HCT116 (cell line): ENCODE measurements around the gene MAGEA4. TPM values are rescaled to one million over a fixed set of nuclear protein-coding genes. Genes with fewer than 3 reads are reported as not detected.

Source experiments
- ATAC-seq: fragments of 200-7000 bp; cut with Tn5 transposase; 2 replicates; pipeline ENCODE4 v1.9.1; 2020; ENCODE audit warnings: mild to moderate bottlenecking, moderate library complexity
- BruUV-seq: library from RNA; stranded (reverse); fragments of 400-500 nt; replicated peaks from 2 replicates; lab custom pipeline; 2021; lab: Mats Ljungman, UMichigan
- CTCF ChIA-PET: fragments of 300-600 bp; sonication (Branson Sonifier 250); formaldehyde crosslinking; loops from one replicate; lab custom pipeline; 2021; ENCODE audit warnings: antibody characterized with exemption; lab: Charles Lee
- POLR2A ChIA-PET: fragments of 300-600, 350-600 bp; sonication (Branson Sonifier 250); formaldehyde crosslinking; loops from one replicate; lab custom pipeline; 2021; ENCODE audit warnings: antibody characterized with exemption; lab: Charles Lee
- RAD21 ChIA-PET, 2 experiments: fragments of 300-600 bp; sonication (Branson Sonifier 250); formaldehyde crosslinking; loops; one replicate each; lab custom pipeline; 2023; ENCODE audit warnings: low total read pairs in 2 of 2; ENCODE audit not compliant: uncharacterized antibody in 2 of 2, unreplicated experiment in 2 of 2, low non-redundant PET in 1 of 2; lab: Charles Lee
- DNase-seq: peaks from one replicate; pipeline ENCODE4 v3.0.0-alpha.2; 2010; ENCODE audit warnings: low read depth, low spot score
- H2AFZ ChIP-seq: fragments of 200-600 bp; shearing (Covaris generic), sonication (generic); 2 replicates; pipeline ENCODE4 v1.6.1; 2017; ENCODE audit warnings: low read depth, mixed run types, mixed read lengths, antibody characterized with exemption, low read length; ENCODE audit not compliant: poor library complexity, severe bottlenecking
- H3K27ac ChIP-seq: 2 replicates; pipeline ENCODE4 v1.5.1; 2012; ENCODE audit warnings: low read depth, low read length
- H3K27me3 ChIP-seq: fragments of 200-600 bp; sonication (generic); 2 replicates; pipeline ENCODE4 v1.6.1; 2016; ENCODE audit warnings: mixed run types, low read length, mixed read lengths; ENCODE audit not compliant: insufficient read depth
- H3K36me3 ChIP-seq, 2 experiments: fragments of 200-500 bp in 1 of 2; fragments of 200-600 bp in 1 of 2; sonication (Bioruptor generic) in 1 of 2; sonication (generic) in 1 of 2; 2 replicates each; pipeline versions ENCODE4 v1.5.1 to v1.6.1; 2014 to 2016; ENCODE audit warnings: low read length in 2 of 2, inconsistent platforms in 1 of 2, mixed read lengths in 1 of 2, mixed run types in 1 of 2; ENCODE audit not compliant: insufficient read depth in 2 of 2, control insufficient read depth in 1 of 2
- H3K4me1 ChIP-seq, 2 experiments: fragments of 200-600 bp in 1 of 2; sonication (generic) in 1 of 2; 2 replicates each; pipeline versions ENCODE4 v1.5.1 to v1.6.1; 2012 to 2017; ENCODE audit warnings: low read length in 2 of 2, inconsistent platforms in 1 of 2, mild to moderate bottlenecking in 1 of 2, mixed read lengths in 1 of 2, mixed run types in 1 of 2, moderate library complexity in 1 of 2; ENCODE audit not compliant: insufficient read depth in 2 of 2, control insufficient read depth in 1 of 2
- H3K4me2 ChIP-seq: fragments of 200-600 bp; sonication (generic); 2 replicates; pipeline ENCODE4 v1.6.1; 2017; ENCODE audit warnings: mixed run types, low read length, mixed read lengths
- H3K4me3 ChIP-seq, 2 experiments: fragments of 200-600 bp in 1 of 2; sonication (generic) in 1 of 2; replicated peaks in 1 of 2; 2 replicates each; pipeline ENCODE4 v1.5.1; 2011 to 2016; ENCODE audit warnings: low read length in 2 of 2, control low read depth in 1 of 2, low read depth in 1 of 2, mild to moderate bottlenecking in 1 of 2, mixed read lengths in 1 of 2, mixed run types in 1 of 2
- H3K79me2 ChIP-seq: fragments of 200-600 bp; sonication (generic); 2 replicates; pipeline ENCODE4 v1.6.1; 2017; ENCODE audit warnings: mild to moderate bottlenecking, mixed run types, low read length, moderate library complexity, mixed read lengths; ENCODE audit not compliant: insufficient read depth
- H3K9ac ChIP-seq: fragments of 200-600 bp; sonication (generic); 2 replicates; pipeline ENCODE4 v1.6.1; 2016; ENCODE audit warnings: low read length, mixed read lengths
- H3K9me2 ChIP-seq: fragments of 200-600 bp; sonication (generic), shearing (Covaris generic); 2 replicates; pipeline ENCODE4 v1.6.1; 2017; ENCODE audit warnings: mixed run types, mild to moderate bottlenecking, moderate library complexity; ENCODE audit not compliant: insufficient read depth
- H3K9me3 ChIP-seq, 2 experiments: fragments of 200-500 bp in 1 of 2; fragments of 200-600 bp in 1 of 2; sonication (Bioruptor generic) in 1 of 2; sonication (generic) in 1 of 2; 2 replicates each; pipeline ENCODE4 v1.6.1; 2014 to 2017; ENCODE audit warnings: low read length in 2 of 2, mixed read lengths in 2 of 2, inconsistent platforms in 1 of 2, low read depth in 1 of 2, mild to moderate bottlenecking in 1 of 2, mixed run types in 1 of 2, moderate library complexity in 1 of 2; ENCODE audit not compliant: control insufficient read depth in 1 of 2, insufficient read depth in 1 of 2
- H4K20me1 ChIP-seq: fragments of 200-600 bp; sonication (generic), shearing (Covaris generic); 2 replicates; pipeline ENCODE4 v1.6.1; 2017; ENCODE audit warnings: mixed run types, mild to moderate bottlenecking, moderate library complexity; ENCODE audit not compliant: insufficient read depth
- ATF3 ChIP-seq: IDR thresholded peaks from 2 replicates; pipeline ENCODE4 v1.6.1; 2012
- CEBPB ChIP-seq: IDR thresholded peaks from 2 replicates; pipeline ENCODE4 v1.6.1; 2012; ENCODE audit warnings: low read depth
- CTCF ChIP-seq, 3 experiments: fragments of 200-600 bp in 1 of 3; sonication (generic) in 1 of 3; IDR thresholded peaks in 2 of 3; conservative IDR thresholded peaks in 1 of 3; 2 replicates each; pipeline ENCODE4 v1.5.1; 2012 to 2017; ENCODE audit warnings: low read depth in 2 of 3, low read length in 2 of 3, antibody characterized with exemption in 1 of 3, borderline replicate concordance in 1 of 3, control low read depth in 1 of 3, mild to moderate bottlenecking in 1 of 3, mixed read lengths in 1 of 3, mixed run types in 1 of 3, moderate library complexity in 1 of 3; ENCODE audit not compliant: insufficient read depth in 1 of 3
- EGR1 ChIP-seq: IDR thresholded peaks from 2 replicates; pipeline ENCODE4 v1.6.1; 2012; ENCODE audit warnings: low read depth
- EZH2 ChIP-seq: fragments of 200-600 bp; sonication (generic); IDR thresholded peaks from 2 replicates; pipeline ENCODE4 v1.6.1; 2017; ENCODE audit warnings: antibody characterized with exemption, mixed run types
- MAX ChIP-seq: IDR thresholded peaks from 2 replicates; pipeline ENCODE4 v1.6.1; 2012
- POLR2AphosphoS5 ChIP-seq: IDR thresholded peaks from 2 replicates; pipeline ENCODE4 v1.6.1; 2011; ENCODE audit warnings: mild to moderate bottlenecking, low read depth, low read length, moderate library complexity
- RAD21 ChIP-seq: IDR thresholded peaks from 2 replicates; pipeline ENCODE4 v1.6.1; 2012; ENCODE audit warnings: low read depth, mild to moderate bottlenecking
- SIN3A ChIP-seq: IDR thresholded peaks from 2 replicates; pipeline ENCODE4 v1.6.1; 2012; ENCODE audit warnings: low read depth
- SP1 ChIP-seq: IDR thresholded peaks from 2 replicates; pipeline ENCODE4 v1.6.1; 2012; ENCODE audit warnings: low read depth
- SRF ChIP-seq: IDR thresholded peaks from 2 replicates; pipeline ENCODE4 v1.6.1; 2012; ENCODE audit warnings: low read depth
- TCF7L2 ChIP-seq: IDR thresholded peaks from 2 replicates; pipeline ENCODE4 v1.7.0; 2011; ENCODE audit warnings: borderline replicate concordance, inconsistent platforms; ENCODE audit not compliant: insufficient read depth, insufficient read length; ENCODE audit errors: extremely low read depth
- YY1 ChIP-seq: IDR thresholded peaks from 2 replicates; pipeline ENCODE4 v1.6.1; 2011; ENCODE audit warnings: low read length, low read depth, moderate library complexity, mild to moderate bottlenecking; ENCODE audit not compliant: insufficient replicate concordance; ENCODE audit errors: extremely low read depth
- ZBTB33 ChIP-seq: IDR thresholded peaks from 2 replicates; pipeline ENCODE4 v1.6.1; 2011; ENCODE audit warnings: mild to moderate bottlenecking, low read length, moderate library complexity; ENCODE audit not compliant: insufficient replicate concordance; ENCODE audit errors: extremely low read depth
- ZFX ChIP-seq: fragments of 450-650 bp; IDR thresholded peaks from 2 replicates; pipeline ENCODE4 v1.6.1; 2017
- intact Hi-C: fragments of 100-400 bp; cut with micrococcal nuclease; formaldehyde crosslinking; loops from 2 replicates; pipeline ENCODE4 v1.10.0; 2022
- total RNA-seq: library from RNA; stranded (reverse); gene quantifications from one replicate; pipeline ENCODE4 v1.2.1, GENCODE V29; 2021; ENCODE audit not compliant: unreplicated experiment

Gene MAGEA4
- total RNA-seq, 1 experiment from 2014 or later = not detected

- Histone ChIP-seq H2AFZ (no peak overlapping the region), H3K79me2 (no peaks in the 10 kb centered on the region), H4K20me1 (no peaks in the 10 kb centered on the region), H3K9me3 (no peaks in the 10 kb centered on the region), H3K27me3 (no peaks in the 10 kb centered on the region), H3K36me3 (no peaks in the 10 kb centered on the region), H3K9ac (no peak overlapping the region), H3K4me1 (no peaks in the 10 kb centered on the region), H3K4me2 (no peak overlapping the region), H3K27ac (no peak overlapping the region), H3K4me3 (no peak overlapping the region), H3K9me2 (no peaks in the 10 kb centered on the region)
- BruUV-seq = no TSS peak
- no peak for DNase-seq
- ChIA-PET CTCF (no interaction called here), POLR2A (no interaction called here), RAD21 (no interaction called here)
- TF ChIP-seq ATF3 (peak; percentile 60; the same call in 1 of the 2 replicates), EZH2 (no peak), CEBPB (peak; percentile 87), SP1 (0 out of 2 replicates have a peak, but pooled peaks have one; percentile 11), SIN3A (no peak)
- ATAC-seq = no peak
- intact Hi-C loops = no loop called here
These were observed 15.8 kb upstream of the MAGEA4 start for GRCh38 chrX:151896734-151897474.

- ChIA-PET CTCF (no interaction called here), POLR2A (no interaction called here)
- TF ChIP-seq RAD21 = no peak
- TF ChIP-seq MAX = no peak
- TF ChIP-seq CTCF (IDR thresholded peaks at IDR 0.05 in 2 of 3, conservative IDR thresholded peaks at IDR 0.05 in 1 of 3; ENCODE audit: borderline replicate concordance in 1 of 3, insufficient read depth in 1 of 3, low read depth in 2 of 3, low read length in 2 of 3) = no peak
- TF ChIP-seq EGR1 = no peak
- no peak for TF ChIP-seq POLR2AphosphoS5
- no peak for TF ChIP-seq ZFX
- TF ChIP-seq ZBTB33 = no peak
- TF ChIP-seq SIN3A = no peak
- no peak for TF ChIP-seq TCF7L2
- no peak for TF ChIP-seq SRF
- TF ChIP-seq YY1 = no peak
These were observed 13.1 kb upstream of the MAGEA4 start for GRCh38 chrX:151899622-151900021.

More at GRCh38 chrX:151899622-151900021, 13.1 kb upstream of the MAGEA4 start:
- H3K27me3 ChIP-seq = no peaks in the 10 kb centered on the region
- no peaks in the 10 kb centered on the region for H3K36me3 ChIP-seq
- no peak overlapping the region for H3K4me2 ChIP-seq
- no peaks in the 10 kb centered on the region for H3K79me2 ChIP-seq
- no TSS peak for BruUV-seq
- H3K9me3 ChIP-seq = no peaks in the 10 kb centered on the region
- no peaks in the 10 kb centered on the region for H4K20me1 ChIP-seq
- H3K4me3 ChIP-seq = no peak overlapping the region
- H2AFZ ChIP-seq = no peak overlapping the region
- intact Hi-C loops = no loop called here
- H3K9ac ChIP-seq = no peak overlapping the region
- H3K9me2 ChIP-seq = no peaks in the 10 kb centered on the region
- H3K4me1 ChIP-seq = peaks cover 0 to 12% of the 10 kb centered on the region in 2 experiments; a peak in 2 of 4 replicates
- no peak overlapping the region for H3K27ac ChIP-seq
- no peak for DNase-seq
- no peak for ATAC-seq
- RAD21 ChIA-PET = no interaction called here
